Tibial artery (tissue), 4 donors: Measurements from ENCODE around the gene PLEKHA5.

Source experiments
- DNase-seq, 2 donors: peaks; one replicate each; pipeline ENCODE4 v3.0.0-alpha.2; 2019
- H3K27ac ChIP-seq, 2 donors: fragments of 200-600 bp; sonication (generic) in 1 of 2; 1 replicate in 1 of 2; 2 replicates in 1 of 2; pipeline ENCODE4 v1.5.1; 2018 to 2019; ENCODE audit warnings: mild to moderate bottlenecking in 1 of 2
- H3K27me3 ChIP-seq, 2 donors: fragments of 200-600 bp; sonication (generic) in 1 of 2; one replicate each; pipeline versions ENCODE4 v1.5.1 to v1.6.0; 2016 to 2019
- H3K36me3 ChIP-seq, 3 donors: fragments of 200-600 bp; sonication (generic) in 2 of 3; one replicate each; pipeline ENCODE4 v1.5.1; 2016 to 2019; ENCODE audit warnings: mild to moderate bottlenecking in 2 of 3
- H3K4me1 ChIP-seq, 4 donors: fragments of 200-600 bp; sonication (generic) in 2 of 4; 1 replicate in 3 of 4; 2 replicates in 1 of 4; pipeline ENCODE4 v1.5.1; 2016 to 2019
- H3K4me3 ChIP-seq, 2 donors: fragments of 200-600 bp; sonication (generic) in 1 of 2; 1 replicate in 1 of 2; 2 replicates in 1 of 2; pipeline ENCODE4 v1.5.1; 2018 to 2019; ENCODE audit warnings: mild to moderate bottlenecking in 2 of 2
- H3K9me3 ChIP-seq, 3 donors: fragments of 200-600 bp; sonication (generic) in 1 of 3; one replicate each; pipeline ENCODE4 v1.5.1; 2016 to 2019
- intact Hi-C: fragments of 100-400 bp; cut with DNase I; formaldehyde crosslinking; loops from one replicate; pipeline ENCODE4 v1.15.0; 2023; ENCODE audit warnings: low total_unique reads
- TF ChIP-seq, protein P1 (sequence below), 2 experiments: fragments of 200-600 bp in 1 of 2; fragments of 450-650 bp in 1 of 2; IDR thresholded peaks; one replicate each; pipeline ENCODE4 v1.5.1; 2017 to 2019; ENCODE audit warnings: antibody characterized with exemption in 2 of 2, mild to moderate bottlenecking in 1 of 2, moderate library complexity in 1 of 2

The PLEKHA5 gene

DNA sequence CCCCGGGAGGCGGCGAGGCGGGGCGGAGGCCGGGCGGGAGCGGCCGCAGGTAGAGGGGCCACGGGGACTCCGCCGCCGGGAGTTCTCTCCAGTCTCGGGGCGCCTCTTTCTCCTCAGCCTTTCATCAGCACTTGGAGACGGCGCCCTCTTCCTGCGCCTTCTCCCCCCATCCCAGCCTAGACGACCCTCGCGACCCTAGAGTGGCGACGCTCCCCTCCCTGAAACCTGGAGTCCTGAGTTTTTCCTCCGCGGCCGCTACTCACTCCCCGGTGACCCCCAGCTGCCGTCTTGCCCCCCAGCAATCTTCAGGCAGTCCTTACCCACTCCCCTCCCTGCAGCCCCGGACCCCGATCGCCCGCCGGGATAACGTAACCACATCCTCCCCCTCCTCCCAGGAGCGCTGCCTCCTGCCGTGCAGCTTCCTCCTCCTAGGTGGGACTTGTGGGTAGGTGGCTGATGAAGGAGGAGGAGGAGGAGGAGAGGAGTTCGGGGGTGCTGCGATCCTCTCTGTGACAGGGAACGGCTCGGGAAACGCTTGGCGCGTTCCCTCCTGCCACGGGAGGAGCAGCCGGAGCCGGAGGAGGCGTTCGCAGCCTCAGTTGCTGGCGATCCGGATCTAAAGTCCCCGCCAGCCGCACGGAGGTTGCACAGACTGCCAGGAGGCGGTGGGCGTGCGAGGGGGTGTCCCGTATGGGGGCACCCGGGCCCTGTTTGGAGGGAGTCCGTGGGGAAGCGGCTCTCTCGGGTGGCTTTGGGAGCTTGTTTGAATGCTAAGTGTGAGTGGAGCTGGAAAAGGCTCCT, 891 bp downstream of the PLEKHA5 start:
- intact Hi-C loops = no loop called here

DNA sequence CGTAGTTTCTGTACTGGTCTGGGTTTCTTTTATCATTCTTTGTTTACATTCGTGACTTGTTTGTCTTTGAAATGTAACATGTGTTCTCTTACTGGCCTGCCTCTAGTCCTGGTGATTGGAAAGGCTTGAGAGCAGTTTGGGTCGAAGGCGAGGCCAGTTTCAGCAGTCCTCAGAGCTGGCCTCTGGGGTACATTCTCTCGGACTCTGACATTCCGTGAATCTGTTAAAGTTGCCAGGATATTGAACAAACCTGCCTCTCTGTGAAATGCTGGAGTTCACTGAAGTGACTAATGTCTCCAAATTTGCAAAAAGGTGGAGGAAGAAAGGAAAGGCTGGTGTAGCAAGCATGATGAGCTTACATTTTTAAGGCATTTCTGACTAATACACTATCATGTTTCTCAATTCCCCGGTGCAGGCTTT, 1.5 kb downstream of the PLEKHA5 start:
- intact Hi-C loops = no loop called here
- no peak for DNase-seq
- H3K9me3 ChIP-seq = peaks cover 0 to 14% (median 12%) of the 10 kb centered on the region in 3 donors
- peaks cover 0 to 13% (median 10%) of the 10 kb centered on the region in 4 donors for H3K4me1 ChIP-seq
- peak overlapping the region; percentile 92 to 93 for H3K4me3 ChIP-seq
- TF ChIP-seq, protein P1, sequence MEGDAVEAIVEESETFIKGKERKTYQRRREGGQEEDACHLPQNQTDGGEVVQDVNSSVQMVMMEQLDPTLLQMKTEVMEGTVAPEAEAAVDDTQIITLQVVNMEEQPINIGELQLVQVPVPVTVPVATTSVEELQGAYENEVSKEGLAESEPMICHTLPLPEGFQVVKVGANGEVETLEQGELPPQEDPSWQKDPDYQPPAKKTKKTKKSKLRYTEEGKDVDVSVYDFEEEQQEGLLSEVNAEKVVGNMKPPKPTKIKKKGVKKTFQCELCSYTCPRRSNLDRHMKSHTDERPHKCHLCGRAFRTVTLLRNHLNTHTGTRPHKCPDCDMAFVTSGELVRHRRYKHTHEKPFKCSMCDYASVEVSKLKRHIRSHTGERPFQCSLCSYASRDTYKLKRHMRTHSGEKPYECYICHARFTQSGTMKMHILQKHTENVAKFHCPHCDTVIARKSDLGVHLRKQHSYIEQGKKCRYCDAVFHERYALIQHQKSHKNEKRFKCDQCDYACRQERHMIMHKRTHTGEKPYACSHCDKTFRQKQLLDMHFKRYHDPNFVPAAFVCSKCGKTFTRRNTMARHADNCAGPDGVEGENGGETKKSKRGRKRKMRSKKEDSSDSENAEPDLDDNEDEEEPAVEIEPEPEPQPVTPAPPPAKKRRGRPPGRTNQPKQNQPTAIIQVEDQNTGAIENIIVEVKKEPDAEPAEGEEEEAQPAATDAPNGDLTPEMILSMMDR (IDR thresholded peaks at IDR 0.05) = no peak
- peak overlapping the region; percentile 91 to 93 for H3K27ac ChIP-seq
- no peaks in the 10 kb centered on the region for H3K27me3 ChIP-seq
- H3K36me3 ChIP-seq = no peaks in the 10 kb centered on the region

More for the DNA sequence above, 891 bp downstream of the PLEKHA5 start:
- Histone ChIP-seq H3K36me3 (no peaks in the 10 kb centered on the region), H3K27me3 (no peaks in the 10 kb centered on the region), H3K4me3 (peak overlapping the region; percentile 92 to 93), H3K27ac (peak overlapping the region; percentile 91 to 93), H3K9me3 (peaks cover 0 to 14% (median 14%) of the 10 kb centered on the region in 3 donors), H3K4me1 (peaks cover 0 to 13% (median 10%) of the 10 kb centered on the region in 4 donors)
- DNase-seq = peak; percentile 29 to 67
- TF ChIP-seq, protein P1 (IDR thresholded peaks at IDR 0.05) = no peak

DNA sequence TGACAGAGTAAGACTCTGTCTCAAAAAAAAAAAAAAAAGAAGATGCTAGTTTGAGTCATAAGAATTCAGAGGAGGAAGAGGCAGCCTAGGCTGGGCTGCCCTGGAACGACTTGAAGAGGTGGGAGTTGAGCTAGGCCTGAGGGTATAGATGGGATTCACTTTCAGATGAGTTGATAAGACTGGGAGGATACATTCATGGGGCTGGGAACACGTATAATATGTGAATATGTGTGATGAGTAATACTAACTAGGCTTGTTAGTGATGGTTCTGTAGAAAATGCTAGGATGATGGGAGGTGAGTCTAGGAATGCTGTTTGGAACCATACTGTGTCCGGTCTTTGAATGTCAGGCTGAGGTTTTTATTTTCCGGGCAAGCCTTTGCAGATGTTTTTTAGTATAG, 9.0 kb downstream of the PLEKHA5 start:
- no peaks in the 10 kb centered on the region for H3K9me3 ChIP-seq
- H3K4me3 ChIP-seq = no peak overlapping the region
- no peaks in the 10 kb centered on the region for H3K27me3 ChIP-seq
- TF ChIP-seq, protein P1 (IDR thresholded peaks at IDR 0.05) = no peak
- H3K4me1 ChIP-seq = no peaks in the 10 kb centered on the region
- H3K27ac ChIP-seq = no peak overlapping the region
- H3K36me3 ChIP-seq = no peaks in the 10 kb centered on the region
- intact Hi-C loops = no loop called here
- DNase-seq = no peak

DNA sequence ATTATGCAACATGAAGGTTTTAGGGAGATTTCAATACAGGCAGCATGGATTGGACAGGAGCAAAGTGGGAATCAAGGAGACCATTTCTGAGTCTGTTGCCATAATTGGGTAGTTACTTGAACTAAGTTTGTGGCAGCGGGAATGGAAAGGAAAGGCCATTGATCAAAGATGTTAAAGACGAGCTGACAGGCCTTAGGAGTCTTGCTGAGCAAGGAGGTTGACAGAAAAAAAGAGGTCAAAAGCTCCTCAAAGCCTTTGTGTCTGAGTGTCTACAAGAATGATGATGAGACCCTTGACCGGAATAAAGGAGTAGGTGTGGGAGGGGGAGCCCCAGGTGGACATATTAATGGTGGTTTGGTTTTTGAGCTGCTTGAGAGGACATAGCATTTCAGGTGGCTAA, 9.4 kb downstream of the PLEKHA5 start:
- no peak overlapping the region for H3K27ac ChIP-seq
- no peaks in the 10 kb centered on the region for H3K36me3 ChIP-seq
- no peak overlapping the region for H3K4me3 ChIP-seq
- intact Hi-C loops = no loop called here
- no peak for DNase-seq
- no peaks in the 10 kb centered on the region for H3K27me3 ChIP-seq
- H3K4me1 ChIP-seq = no peaks in the 10 kb centered on the region
- no peaks in the 10 kb centered on the region for H3K9me3 ChIP-seq
- TF ChIP-seq, protein P1 (IDR thresholded peaks at IDR 0.05) = no peak

DNA sequence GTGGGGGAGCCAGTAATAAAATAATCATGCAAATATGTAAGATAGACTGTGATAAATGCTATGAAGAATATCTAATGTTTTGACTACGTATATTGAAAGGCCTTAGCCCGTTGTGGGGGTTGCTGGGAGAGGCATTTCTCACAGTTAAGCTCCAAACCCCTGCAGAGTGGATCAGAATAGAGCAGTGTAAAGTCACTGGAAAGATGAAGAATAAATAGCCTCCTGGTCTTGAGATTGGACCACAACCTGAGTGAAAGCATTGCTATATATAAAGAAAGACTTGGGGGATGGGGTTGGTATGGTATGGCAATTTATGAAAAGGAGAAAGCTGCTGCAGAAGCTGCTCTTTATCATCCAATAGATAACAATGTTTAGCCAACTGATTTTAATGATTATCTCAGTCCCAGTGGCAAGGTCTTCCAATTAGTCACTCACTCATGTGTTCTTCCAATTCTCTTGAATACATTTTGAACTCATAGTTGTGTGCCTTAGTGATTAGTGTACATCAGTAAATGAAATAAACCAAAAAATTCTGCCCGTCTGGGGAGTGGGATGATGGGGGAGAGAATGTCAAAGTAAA, 10.2 kb downstream of the PLEKHA5 start:
- intact Hi-C loops = no loop called here
- H3K9me3 ChIP-seq = no peaks in the 10 kb centered on the region
- no peak overlapping the region for H3K27ac ChIP-seq
- no peaks in the 10 kb centered on the region for H3K27me3 ChIP-seq
- no peaks in the 10 kb centered on the region for H3K4me1 ChIP-seq
- H3K4me3 ChIP-seq = no peak overlapping the region
- TF ChIP-seq, protein P1 (IDR thresholded peaks at IDR 0.05) = no peak
- DNase-seq = no peak
- H3K36me3 ChIP-seq = no peaks in the 10 kb centered on the region
